Activated CD8-positive, alpha-beta memory T cell treated with anti-CD3 and anti-CD28 coated beads, Interleukin-2, amount 50 U/mL, for 48 hours (primary cell): ENCODE results near the gene DOK1.
"Not testable (repeated sequence)": the region's sequence is repeated elsewhere in the genome, so short reads cannot be mapped to it uniquely, and the experiment has no call there.

Experiments used
- DNase-seq: peaks from one replicate; pipeline ENCODE4 v3.0.0-alpha.2; 2020

DOK1 gene

GRCh38 chr2:74548900-74549826 is 5.4 kb upstream of the DOK1 start:
- DNase-seq = peak; percentile 73

- peak; percentile 47 for DNase-seq
Observed at GRCh38 chr2:74550231-74550630, 4.3 kb upstream of the DOK1 start.

- DNase-seq = peak; percentile 28
Observed at GRCh38 chr2:74551530-74551929, 3.0 kb upstream of the DOK1 start.

GRCh38 chr2:74551942-74552913 is 2.3 kb upstream of the DOK1 start:
- DNase-seq = no peak

- no peak for DNase-seq
Observed at GRCh38 chr2:74552914-74553811, 1.4 kb upstream of the DOK1 start.

GRCh38 chr2:74554820-74555531 is 456 bp downstream of the DOK1 start:
- DNase-seq = peak; percentile 78

- DNase-seq = no peak
Observed at GRCh38 chr2:74555610-74556103, 1.1 kb downstream of the DOK1 start.

- no peak for DNase-seq
Observed at GRCh38 chr2:74556159-74556558, 1.6 kb downstream of the DOK1 start.

GRCh38 chr2:74556831-74557370 is 2.4 kb downstream of the DOK1 start:
- DNase-seq = peak; percentile 36

- no peak for DNase-seq
Observed at GRCh38 chr2:74558284-74559230, 4.0 kb downstream of the DOK1 start.

- no peak for DNase-seq
Observed at GRCh38 chr2:74559912-74560311, 5.4 kb downstream of the DOK1 start.

GRCh38 chr2:74560591-74560990 is 6.1 kb downstream of the DOK1 start:
- no peak for DNase-seq

GRCh38 chr2:74561022-74561421 is 6.5 kb downstream of the DOK1 start:
- DNase-seq = not testable (repeated sequence)

GRCh38 chr2:74562126-74562775 is 7.7 kb downstream of the DOK1 start:
- no peak for DNase-seq

GRCh38 chr2:74564222-74564621 is 9.7 kb downstream of the DOK1 start:
- DNase-seq = no peak

- DNase-seq = no peak
Observed at GRCh38 chr2:74566076-74566753, 11.7 kb downstream of the DOK1 start.

GRCh38 chr2:74566754-74567085 is 12.2 kb downstream of the DOK1 start:
- no peak for DNase-seq

GRCh38 chr2:74567881-74568280 is 13.4 kb downstream of the DOK1 start:
- no peak for DNase-seq

GRCh38 chr2:74569686-74570085 is 15.2 kb downstream of the DOK1 start:
- DNase-seq = no peak
